Measurements from ENCODE around the gene AMACR.
"Not testable (repeated sequence)": the region's sequence is repeated elsewhere in the genome, so short reads cannot be mapped to it uniquely, and the experiment has no call there.

The AMACR gene

DNA sequence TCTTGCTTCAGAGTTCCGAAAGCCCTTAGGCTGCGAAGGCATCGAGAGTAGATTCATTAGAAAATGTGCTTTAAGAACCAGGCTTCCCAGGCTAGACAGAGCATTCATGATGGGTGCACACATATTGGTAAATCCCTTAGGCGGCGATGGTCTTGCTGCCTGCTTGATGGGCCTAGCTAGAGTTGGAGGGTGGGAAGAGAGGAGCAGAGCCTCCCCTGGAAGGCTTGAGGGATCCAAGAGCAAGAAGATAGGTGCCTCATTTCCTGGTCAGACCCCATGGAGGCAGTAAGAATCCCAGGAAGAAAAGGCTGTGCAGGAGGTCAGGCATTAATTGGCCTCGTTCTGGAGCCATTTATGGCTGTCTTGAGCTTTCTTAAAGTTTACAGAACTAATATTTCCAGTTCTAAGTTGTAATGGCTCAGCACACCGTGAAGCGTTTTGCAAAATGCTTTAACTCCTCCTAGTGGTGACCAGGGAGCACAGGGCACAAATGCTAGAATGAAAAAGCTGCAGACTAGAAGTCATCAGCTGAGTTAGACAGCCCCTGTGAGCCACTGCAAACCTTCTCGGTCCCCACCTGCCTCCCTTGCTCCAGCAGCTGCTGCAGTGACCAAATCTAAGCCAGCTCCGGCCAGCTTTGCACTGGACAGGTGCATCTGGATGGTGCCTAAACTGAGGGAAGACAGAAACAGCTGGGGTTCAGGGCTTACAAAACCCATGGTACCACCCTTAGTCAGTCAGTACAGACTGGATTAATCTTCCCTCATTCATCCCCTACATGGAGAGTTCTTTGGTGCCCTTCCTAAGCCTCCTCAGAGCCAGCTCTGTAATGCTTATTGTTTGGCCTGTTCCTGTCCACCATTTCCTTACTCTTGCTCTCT, 38.0 kb downstream of the AMACR start:
- no peak overlapping the region for H3K4me3 ChIP-seq (ENCODE audit: low read depth, low read length)

DNA sequence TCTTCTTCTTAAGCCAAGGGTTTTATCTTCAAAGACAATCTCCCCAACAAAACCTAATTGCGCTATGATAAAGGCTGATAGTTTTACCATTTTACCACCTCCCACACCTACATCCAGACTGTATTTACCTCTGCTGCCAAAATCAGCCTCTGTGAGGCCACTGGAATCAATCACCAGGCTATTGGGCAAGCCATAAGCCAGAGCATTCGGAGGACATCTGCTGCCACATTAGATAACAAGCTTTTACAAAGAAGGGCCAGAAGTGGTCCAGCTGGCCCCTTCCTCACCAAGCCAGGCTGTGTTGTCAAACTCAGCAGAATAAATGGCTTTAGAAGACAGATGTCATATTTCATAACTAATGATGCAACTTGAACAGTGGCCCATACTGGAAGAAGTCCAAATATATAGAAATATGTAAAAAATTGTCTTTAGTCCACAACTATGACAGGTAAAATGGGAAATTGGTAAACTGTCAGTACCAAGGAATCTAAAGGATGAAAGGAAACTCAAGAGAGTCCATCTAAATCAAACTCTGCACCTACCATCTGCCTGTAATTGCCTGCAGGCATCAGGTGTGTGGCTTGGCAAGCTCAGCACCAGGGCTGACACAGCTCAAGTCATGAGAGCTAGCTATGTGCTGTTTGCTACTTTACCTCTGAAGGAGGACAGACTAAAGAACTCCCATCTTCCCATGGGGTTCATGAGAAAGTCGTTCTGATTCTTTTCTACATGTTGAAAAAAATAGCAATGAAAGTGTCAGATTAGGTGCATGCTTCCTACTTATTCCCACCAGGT, 39.4 kb downstream of the AMACR start:
- no peak overlapping the region for H3K4me3 ChIP-seq (ENCODE audit: low read depth, low read length)

DNA sequence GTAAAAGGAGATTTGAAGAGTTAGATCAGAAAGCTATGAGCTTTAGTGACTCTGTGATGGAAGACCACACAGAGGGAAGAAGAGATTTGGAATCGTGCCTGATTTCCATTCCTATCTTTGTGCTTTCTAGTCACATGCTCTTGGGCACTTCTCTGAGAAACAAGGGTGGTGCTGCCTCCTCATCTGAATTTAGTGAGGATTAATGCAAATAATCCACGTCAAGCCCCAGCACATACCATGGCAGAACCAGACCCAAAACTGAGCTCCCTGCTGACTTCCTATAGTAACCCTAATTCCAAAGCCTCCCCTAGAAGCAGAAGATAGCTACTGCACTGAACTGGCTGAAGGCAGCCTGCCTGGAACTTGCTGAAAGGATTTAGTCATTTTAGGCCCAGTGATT, 41.0 kb downstream of the AMACR start:
- no peak overlapping the region for H3K4me3 ChIP-seq (ENCODE audit: low read depth, low read length)

GRCh38 chr5:33964132-33964700, 43.6 kb downstream of the AMACR start:
- no peak overlapping the region for H3K4me3 ChIP-seq (ENCODE audit: low read depth, low read length)

- H3K4me3 ChIP-seq (ENCODE audit: low read depth, low read length): no peak overlapping the region
Measured at GRCh38 chr5:33958176-33958575, 49.7 kb downstream of the AMACR start.

DNA sequence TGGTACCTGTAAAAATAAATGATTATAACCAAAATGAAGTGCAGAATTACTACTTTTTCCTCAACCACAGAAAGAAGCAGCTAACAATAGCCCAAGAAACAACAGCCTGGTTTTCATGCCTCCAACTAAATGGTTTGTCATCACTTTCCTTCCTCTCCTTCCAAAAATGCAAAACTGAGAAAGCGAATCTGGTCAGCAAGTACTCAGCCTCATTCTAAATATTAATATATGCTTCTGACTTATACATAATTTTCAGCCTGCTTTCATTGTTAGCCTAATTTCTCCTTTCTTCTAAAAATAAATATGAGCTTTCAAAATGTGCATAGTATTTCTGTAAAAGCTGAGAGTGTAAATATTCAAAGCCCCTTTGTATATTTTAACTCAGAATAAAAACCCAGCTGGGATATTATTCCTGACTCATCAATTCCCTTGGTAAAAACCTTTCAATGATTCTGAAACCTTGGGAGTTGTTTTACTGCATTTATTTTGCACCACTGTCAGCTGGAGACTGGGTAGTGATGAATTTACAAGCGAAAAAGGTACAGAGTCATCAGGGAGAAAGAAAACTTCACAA, 50.2 kb downstream of the AMACR start:
- H3K4me3 ChIP-seq (ENCODE audit: low read depth, low read length): no peak overlapping the region

GRCh38 chr5:33952175-33952574, 55.7 kb downstream of the AMACR start:
- H3K4me3 ChIP-seq (ENCODE audit: low read depth, low read length): not testable (repeated sequence)

- H3K4me3 ChIP-seq (ENCODE audit: low read depth, low read length): no peak overlapping the region
Measured at GRCh38 chr5:33944543-33945132, 63.2 kb downstream of the AMACR start.

DNA sequence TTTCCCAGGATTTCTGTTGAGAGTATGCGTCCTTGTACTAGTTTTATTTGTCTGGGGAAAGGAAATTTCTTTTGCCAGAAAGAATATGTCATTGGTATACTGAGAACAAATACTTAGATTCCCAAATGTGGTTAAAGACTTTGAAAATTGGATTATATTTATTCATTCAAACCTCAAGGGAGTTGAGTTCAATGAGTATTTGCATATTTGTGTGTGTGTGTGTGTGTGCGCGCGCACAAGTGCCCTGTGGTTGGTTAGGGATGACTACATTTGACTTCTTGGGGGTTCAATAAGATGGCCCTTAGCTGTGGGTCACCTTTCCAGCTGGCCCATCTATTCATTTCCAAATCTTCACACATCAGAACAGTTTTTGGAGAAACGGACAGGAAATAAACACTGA, 66.8 kb downstream of the AMACR start:
- H3K4me3 ChIP-seq (ENCODE audit: low read depth, low read length): no peak overlapping the region

DNA sequence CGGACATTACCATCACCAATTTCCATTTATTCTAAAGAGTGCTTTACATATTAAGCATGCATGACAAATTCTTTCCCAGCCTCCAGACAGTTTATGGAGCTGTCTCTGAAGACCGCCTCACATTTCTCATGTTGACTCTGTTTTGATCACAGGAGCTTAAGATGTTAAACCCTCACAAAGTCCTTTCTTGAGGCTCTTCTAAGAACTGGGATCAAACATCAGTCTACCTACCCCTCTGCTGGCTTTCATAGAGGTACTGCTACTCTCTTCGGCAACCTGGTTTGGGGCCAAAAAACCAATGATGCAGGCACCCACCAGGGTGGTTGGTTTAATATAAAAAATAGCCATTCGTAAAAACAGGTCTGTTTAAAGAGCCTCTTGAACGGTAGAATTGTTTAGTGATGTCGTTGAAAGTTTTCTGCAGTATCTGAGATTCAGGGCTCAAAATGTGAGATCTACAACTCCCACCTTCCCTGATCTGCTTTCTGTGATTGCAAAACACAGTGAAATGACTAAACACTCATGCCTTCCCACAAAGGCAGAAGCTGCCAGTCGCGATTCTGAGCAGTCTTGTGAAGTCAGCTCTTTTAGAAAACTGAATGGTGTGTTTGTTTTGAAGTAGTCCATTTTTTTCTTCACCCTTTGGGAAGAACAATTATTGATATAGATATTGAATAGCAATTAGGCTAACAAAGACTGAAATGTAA, 68.1 kb downstream of the AMACR start:
- H3K4me3 ChIP-seq (ENCODE audit: low read depth, low read length): no peak overlapping the region

- no peak overlapping the region for H3K4me3 ChIP-seq (ENCODE audit: low read depth, low read length)
Measured at GRCh38 chr5:33938881-33939280, 69.0 kb downstream of the AMACR start.

DNA sequence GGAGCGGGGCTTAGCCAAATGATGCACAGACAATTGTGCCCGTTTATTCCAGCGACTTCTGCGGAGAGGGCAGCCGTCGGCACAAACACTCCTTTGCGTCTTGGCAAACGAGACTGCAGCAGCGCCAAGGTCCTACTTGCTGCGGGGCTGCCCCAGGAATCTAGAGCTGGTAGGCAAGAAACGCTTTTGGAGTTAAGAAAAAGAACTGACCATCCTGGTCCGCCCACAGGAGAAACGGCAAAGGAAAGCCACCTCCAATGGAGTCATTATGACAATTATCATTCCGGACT, 69.4 kb downstream of the AMACR start:
- H3K4me3 ChIP-seq (ENCODE audit: low read depth, low read length): no peak overlapping the region

- no peak overlapping the region for H3K4me3 ChIP-seq (ENCODE audit: low read depth, low read length)
Measured at GRCh38 chr5:33937707-33938506, 69.9 kb downstream of the AMACR start.

DNA sequence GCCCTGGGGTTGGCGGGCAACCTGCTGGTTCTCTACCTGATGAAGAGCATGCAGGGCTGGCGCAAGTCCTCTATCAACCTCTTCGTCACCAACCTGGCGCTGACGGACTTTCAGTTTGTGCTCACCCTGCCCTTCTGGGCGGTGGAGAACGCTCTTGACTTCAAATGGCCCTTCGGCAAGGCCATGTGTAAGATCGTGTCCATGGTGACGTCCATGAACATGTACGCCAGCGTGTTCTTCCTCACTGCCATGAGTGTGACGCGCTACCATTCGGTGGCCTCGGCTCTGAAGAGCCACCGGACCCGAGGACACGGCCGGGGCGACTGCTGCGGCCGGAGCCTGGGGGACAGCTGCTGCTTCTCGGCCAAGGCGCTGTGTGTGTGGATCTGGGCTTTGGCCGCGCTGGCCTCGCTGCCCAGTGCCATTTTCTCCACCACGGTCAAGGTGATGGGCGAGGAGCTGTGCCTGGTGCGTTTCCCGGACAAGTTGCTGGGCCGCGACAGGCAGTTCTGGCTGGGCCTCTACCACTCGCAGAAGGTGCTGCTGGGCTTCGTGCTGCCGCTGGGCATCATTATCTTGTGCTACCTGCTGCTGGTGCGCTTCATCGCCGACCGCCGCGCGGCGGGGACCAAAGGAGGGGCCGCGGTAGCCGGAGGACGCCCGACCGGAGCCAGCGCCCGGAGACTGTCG, 70.7 kb downstream of the AMACR start:
- H3K4me3 ChIP-seq (ENCODE audit: low read depth, low read length): no peak overlapping the region

GRCh38 chr5:33936381-33937016, 71.4 kb downstream of the AMACR start, which contains the start of gene RXFP3:
Gene RXFP3 (plus strand): TSS chr5:33936386. CDS start chr5:33936741, 355 bp downstream.
- H3K4me3 ChIP-seq (ENCODE audit: low read depth, low read length): peak within 1 kb of the TSS; percentile 60
